T-helper 1 cell (primary cell): ENCODE results near the gene MATN1.
A peak's percentile ranks its signal among the peaks of the same experiment; 100 is the strongest.

ENCODE experiments used
- DNase-seq, 5 donors: peaks; one replicate each; pipeline ENCODE4 v3.0.0-alpha.2; 2012 to 2020

Gene MATN1

DNA sequence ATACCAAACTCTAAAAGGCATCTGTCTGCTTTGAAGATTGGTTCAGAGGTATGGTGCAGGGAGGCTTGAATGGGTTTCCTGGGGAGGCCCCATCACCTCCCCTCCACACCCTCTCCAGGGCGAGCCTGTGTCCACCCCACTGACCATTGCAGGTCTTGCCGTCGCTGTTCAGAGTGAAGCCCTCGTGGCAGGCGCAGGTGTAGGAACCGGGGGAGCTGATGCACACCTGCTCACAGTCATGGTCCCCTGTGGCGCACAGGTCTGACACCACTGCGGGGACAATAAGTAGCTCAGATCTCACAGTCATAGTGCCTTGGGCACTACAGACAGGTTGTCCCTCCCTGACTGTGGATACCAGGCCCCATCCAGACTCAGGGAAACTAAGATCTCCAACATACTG, 6.7 kb downstream of the MATN1 start:
- no peak for DNase-seq

DNA sequence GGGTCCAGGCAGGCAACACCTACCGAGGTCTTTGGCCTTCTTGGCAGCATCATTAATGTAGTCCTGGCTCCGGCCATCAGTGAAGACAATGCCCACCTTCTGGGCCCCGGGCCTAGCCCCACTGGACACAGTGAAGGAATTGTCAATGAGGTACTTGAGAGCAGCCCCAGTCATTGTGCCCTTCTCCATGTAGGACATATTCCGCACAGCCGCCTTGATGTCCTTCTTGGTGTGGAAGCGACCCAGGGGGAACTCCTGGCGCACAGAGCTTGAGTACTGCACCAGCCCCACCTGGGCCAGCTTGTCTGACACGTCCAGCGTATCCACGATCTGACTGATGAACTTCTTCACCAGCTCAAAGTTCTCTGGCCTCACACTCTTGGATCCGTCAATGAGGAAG, 7.5 kb downstream of the MATN1 start:
- DNase-seq: no peak

DNA sequence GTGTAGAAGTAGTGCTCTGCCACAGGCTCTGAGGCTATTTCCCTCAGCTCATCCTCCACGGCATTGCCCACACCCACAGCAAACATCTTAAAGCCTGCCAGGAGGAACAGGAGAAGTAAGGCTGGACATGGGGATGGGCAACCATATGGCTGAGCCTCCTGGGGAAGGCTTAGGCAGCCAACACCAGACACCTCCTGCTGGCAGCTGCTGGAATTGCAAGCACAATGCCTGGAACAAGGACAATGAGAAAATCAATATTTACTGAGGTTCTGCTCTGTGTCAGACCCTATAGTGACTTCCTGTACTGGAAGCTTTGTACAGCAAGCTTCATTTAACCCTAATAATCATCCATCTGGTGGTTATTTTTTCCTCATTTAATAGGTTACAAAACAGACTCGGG, 8.2 kb downstream of the MATN1 start:
- DNase-seq: peak in 1 of 5 donors; percentile 18

DNA sequence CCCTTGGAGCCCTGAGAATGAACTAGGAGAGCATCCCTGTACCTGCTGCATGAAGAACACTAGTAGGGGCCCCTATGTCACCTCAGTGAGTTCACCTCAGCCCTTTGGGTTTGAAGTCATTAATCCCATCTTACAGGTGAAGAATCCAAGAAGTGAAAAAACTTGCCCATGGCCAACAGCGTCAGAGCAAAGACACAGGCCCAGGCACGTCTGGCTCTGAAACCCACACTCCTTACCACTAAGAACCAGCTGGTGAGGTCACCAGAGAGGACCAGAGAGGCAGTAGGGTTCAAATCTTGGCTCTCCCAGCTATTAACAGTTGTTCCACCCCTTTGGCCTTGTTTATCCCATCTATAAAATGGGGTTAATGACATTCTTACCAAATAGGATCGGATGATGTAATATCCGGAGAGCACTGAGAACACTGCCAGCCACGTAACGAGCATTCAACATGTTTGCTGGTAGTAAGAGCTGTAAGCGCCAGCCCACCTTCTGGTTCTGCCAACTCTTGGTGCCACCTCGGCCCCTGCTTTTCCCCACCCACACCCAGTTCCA, 8.8 kb downstream of the MATN1 start:
- no peak for DNase-seq

DNA sequence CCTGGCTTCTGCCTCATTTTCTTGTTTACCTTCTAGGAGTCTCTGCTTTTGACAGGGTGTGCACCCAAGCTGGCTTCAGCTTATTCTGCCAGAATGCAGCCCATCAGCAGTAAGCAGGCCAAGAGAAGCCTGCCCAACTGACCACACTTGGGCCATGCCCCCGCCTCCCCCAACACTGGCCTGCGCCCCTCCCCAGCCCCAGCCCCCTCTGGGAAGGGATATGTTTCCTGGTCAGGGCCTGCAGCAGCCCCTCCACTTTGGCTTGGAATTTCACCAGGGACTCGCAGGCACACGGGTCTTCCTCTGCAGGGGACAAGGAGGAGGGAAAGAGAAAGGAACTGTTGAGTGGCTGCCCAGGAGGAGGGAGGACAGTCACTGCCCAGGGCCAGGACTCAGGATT, 9.4 kb downstream of the MATN1 start:
- DNase-seq: no peak

DNA sequence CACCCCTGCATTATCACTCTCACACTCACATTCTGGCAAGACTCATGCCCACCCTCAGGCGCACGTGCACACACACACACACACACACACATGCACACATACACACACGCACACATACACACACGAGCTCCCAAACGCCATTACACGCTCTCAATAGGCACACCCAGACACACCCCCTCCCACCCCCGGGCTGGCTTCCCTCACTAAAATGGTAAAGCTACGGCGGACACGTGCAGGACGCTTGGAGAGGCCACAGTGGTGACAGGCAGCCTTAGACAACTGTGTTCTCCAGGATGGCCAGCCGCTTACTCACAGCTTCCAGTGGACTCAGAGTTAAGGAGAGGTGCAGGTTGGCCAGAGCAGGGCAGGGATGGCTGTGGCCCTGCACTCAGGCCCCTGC, 10.1 kb downstream of the MATN1 start:
- DNase-seq: no peak

DNA sequence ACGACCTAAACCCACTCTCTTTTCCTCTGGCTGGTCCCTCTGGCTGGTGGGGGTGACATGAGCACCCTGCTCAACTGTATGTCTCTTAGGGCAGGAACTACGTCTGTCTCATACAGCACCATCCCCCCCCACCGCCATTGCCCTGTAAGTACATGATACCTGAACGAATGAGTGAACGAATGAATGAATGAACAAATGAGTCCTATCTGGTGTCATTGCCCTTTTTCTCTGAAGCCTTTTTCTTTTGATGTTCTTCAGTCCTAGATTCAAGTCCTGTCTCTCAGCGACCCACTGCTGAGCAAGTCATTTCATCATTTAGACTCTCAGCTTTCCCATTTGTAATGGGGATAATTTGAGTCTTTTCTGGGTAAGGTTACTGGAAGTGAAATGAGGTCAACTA, 10.8 kb downstream of the MATN1 start:
- DNase-seq: no peak

DNA sequence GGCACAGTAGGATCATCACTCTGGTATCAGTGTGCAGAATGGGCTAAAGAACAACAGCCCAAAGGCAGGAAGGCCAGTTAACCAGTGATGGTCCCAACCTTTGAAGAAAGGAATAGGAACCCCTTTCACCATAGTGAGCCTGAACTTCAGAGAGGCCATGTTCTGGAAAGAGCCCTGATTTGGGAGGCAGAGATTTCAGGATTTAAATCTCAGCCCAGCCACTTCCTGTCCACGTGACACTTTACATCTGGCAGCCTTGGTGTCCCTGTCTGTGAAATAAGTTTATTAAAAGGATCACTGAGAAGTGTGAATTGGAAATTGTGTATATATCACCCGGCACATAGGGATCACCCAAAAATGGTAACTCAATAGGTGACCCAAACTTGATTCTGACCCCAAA, 13.0 kb downstream of the MATN1 start:
- no peak for DNase-seq

DNA sequence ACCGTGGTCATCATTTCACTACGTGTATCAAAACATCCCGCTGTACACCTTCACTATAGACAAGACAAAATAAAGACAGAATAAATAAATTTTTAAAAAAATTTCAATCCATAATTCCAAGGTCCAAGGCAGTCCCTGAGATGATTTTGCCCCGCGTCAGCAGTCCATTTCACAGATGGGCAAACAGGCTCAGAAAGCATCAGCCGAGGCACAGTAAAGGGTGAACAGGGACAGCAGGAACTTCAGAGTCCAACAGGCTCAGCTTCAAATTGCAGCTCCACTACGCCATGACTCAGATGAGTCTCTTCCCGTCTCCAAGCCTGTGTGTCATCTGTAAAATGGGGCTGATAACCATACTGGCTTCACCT, 15.0 kb downstream of the MATN1 start:
- DNase-seq: no peak

DNA sequence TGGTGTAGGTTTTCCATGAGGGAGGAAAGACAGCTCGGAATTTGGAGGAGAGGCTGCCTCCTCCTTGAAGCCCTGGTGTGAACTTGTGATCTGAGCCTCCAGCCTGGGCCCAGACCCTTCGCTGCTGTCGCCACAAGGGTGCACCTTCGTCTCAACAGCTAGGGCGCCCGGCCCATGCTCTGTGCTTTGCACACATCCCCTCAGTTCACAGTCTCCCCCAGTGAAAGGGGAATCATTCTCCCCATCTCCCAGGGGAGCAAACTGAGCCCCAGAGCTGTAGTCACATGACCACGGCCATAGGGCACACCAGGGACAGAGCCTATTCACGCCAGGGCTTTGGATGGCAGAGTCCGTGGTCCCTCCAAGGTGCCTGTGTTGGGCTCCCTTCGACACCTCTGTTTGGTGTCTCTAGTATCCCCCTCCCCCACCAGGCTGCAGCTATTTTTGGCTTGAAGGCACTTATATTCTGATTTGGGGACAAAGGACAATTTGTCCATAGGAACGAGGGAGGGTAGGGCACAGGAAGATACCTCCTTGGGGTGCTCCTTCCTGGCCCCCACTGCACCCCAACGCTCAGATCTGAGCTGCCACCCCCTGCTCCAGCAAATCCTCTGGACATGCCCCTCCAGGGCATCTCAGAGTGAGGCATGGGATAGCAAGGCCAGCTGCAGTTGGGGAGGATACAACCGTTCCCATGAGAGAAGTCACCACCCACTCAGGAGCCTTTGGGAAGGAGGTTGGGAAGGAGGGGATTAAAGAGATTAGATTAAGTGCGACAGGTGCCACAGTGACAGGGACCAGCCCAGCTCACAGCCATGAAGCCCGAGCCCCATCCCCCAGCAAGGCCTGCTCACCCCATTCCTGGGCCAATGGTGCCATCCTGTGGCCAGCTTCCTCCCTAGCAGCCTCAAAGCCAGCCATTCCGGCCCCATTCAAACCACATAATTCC, 15.7 kb downstream of the MATN1 start:
- DNase-seq: peak in 3 of 5 donors; percentile 24 to 53 (median 45)

DNA sequence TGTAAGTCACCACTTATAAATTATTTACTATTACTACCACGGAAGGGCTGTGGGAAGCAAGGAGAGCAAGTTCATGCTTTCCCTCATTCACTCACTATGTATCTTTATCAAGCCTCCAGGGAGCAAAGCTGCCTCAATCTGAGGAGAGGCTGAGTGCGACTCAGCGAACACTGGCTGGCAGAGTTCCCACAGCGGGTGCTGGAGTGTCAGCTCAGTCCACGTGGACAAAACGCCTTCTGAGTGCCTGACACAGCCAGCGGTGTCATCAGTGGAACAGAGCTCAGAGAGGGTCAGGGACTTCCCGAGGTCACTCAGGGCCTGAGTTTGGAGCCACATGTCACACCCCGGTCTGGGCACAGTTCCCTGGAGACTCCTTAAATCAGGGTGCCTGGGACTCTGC, 16.9 kb downstream of the MATN1 start:
- DNase-seq: no peak

DNA sequence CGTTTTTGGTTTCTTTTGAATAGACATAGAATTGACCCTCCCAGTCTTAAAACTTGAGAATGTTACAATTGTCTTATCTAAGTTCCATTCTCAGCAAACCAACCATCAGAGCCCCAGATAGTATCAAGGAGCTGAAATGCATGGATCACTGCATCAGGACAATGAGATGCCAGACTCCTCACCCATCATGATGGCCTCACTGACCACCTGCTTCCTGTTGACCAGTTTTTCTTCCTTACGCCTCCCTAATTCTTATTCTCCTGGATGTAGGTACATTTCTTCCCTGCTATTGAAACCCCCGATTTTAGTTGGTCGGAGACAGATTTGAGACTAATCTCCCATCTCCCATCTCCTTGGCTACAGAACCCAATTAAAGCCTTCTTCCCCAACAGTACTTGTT, 17.7 kb downstream of the MATN1 start:
- no peak for DNase-seq

DNA sequence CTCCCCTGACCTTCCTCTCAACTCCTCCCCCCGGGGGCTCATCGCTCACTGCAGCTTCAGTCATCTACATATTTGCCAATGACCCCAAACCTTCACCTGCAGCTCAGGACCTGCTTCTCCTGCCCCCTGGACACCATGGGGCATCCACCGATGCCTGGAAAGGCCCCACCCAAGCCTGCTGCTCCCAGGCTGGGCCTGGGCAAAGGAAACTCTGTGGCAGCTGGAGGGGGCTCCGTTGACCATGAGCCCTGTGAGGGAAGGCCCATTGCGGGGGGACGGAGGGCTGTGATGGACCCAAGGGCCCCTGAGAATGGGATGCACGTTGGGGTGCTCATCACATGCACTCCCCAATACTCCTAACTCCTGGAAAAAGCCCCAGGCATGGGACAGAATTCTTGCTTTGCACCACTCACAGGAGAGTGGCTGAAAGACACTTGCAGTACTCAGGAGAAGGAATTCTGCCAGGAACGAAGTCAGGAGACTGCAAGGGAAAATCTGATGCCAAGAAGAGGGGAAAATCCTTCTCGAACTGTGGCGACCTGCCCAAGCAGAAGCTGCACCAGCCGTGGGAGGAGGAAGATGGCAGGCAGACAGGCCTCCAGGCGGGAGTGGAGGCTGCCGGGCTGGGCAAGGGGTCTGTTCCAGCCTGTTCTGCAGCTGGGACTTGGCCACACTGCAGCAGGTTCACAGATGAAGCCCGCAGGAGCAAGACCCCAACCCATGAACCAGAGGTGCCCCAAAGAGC, 18.4 kb downstream of the MATN1 start:
- no peak for DNase-seq

DNA sequence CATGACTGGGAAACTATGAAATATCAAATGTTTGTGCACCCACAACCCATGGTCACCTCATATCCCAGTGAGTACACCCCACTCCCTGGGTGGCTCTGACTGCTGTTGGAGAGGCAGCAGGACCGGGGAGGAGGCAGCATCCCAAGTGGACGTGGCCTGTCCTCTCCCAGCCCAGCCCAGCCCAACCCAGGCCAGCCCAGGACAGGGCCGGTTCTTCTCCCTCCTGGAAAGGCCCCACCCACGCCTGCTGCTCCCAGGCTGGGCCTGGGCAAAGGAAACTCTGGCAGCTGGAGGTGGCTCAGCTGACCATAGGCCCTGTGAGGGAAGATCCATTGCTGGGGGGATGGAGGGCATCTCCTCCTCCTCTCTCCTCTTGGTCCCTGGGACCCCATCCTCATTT, 19.1 kb downstream of the MATN1 start:
- DNase-seq: no peak

DNA sequence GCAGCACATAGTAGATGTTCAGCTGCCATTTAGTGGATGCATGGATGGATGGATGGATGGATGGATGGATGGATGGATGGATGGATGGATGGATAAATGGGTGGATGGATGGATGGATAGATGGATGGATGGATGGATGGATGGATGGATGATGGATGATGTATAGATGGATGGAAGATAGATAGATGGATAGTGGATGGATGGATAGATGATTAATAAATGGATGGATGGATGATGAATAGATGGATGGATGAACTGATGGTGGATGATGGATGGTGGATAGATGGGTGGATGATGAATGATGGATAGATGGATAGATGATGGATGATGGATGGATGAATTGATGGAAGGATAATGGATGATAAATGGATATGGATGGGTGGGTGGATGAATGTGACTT, 20.6 kb downstream of the MATN1 start:
- DNase-seq: no peak

DNA sequence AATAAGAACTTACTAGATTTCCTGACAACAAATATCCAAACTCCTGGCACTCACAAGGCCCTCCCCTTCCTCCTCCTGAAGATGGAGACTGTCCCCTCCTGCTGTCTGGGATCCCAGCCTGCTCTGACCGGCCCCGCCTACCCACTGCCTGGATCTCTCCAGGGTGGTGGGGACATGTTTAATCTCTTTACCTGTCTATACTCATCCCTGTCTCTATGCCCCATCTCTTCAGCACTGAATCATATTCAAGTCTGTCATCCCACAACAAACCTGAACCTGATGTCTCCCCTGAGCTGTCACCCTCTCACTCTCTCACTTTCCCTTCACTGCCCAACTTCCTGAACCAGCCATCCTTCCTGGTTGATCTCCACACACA, 22.1 kb downstream of the MATN1 start:
- DNase-seq: no peak

DNA sequence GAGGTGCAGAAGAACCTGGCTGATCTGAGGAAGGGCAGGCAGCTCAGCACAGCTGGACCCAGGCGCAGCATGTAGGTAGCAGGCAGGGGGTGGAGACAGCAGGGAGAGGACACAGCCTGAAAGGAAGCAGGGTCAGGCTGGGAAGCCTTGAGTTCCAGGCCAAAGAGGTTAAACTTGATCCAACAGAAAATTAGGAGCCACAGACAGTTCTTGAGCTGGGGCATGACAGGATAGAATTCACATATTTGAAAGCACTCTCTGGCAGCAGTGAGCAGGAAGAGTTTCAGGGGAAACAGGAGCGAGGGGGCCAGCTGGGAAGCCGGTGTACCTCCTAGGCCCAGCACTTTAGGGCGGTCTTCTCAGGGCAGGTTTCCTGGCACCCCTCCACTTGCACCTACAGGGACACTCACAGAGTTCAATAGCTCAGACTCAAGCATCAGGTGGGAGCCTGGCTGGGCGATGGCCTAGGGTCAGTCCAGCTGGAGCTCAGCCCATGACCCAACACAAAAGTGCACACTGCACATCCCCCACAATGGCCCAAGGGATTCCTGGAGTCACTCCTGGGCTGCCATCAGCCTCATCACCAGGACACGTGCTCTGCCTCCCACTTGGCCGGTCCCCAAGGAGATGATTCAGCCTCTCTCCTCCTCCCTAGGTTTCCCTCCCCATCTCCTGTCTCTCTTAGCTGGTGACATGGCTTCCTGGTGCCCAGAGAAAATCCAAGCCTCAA, 22.7 kb downstream of the MATN1 start:
- DNase-seq: no peak

DNA sequence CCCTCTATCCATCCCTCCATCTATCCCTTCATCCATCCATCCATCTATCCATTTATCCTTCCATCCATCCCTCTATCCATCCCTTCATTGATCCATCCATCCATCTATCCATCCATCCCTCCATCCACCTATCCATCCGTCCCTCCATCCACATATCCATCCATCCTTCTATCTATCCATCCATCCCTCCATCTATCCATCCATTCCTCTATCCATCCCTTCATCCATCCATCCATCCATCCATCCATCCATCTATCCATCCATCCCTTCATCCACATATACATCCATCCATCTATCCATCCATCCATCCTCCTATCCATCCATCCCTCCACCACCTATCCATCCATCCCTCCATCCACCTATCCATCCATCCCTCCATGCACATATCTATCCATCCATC, 23.6 kb downstream of the MATN1 start:
- DNase-seq: no peak

DNA sequence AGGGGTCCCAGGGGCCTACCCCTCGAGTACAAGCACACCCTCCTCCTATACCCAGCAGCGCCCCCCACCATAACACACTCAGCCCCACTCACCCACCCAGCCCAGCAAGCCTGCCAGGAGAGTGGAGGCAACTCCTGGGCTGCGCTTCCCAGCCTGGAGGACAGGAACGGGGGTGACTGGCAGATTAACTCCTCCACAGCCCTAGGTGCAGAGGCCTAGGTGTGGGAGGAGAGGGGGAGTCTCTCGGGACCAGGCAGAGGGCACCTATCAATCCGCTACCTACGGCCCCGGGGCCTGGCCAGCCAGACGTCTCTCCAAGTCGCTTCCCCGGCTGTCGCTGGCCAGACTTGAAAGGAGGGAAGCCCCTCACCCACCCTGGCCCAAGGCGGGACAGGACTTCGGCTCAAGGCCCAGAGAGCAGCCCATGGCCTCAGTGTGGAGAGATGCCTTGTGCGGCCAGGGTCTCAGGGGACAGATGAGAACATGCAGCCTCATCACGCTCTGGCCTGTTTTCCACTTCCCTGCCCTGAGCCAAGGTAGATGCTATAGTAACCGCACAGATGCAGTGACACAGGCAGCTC, 24.9 kb downstream of the MATN1 start:
- DNase-seq: no peak

DNA sequence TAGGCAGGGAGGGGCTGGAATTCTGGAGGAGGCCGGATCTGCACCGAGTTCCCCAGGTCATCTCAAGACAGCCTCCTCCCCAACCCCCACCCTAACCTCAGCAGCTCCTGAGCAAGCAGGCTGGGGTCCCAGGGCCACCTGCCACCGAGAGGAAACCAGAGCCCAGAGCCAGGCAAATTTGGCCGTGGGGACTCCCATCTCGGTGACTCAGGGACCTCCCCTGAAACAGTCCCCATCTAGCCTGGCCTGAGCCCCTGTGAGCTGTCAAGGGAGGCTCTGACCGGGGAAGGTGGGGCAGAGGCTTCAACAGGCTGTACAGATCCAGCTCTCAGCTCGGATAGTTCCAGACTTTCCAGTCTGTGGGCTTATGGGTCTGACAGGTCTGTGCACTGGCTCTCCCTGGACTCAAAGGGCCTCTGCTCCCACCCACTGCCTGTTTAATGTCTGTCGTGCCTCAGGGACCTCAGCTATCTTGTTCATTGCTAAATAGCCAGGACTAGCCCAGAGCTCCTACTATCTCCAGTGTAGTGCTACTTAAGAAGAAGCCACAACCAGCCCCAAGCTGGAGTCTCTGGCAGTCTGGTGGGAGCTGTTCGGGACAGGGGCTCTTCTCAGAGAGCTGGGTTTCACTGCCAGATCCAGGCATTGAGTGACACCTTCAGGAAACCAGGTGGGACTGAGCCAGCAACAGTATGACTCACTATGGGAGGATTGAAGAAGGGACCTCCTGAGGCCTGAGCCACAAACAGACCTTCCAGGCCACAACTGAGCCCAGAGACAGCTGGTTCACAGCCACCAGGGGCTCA, 25.6 kb downstream of the MATN1 start:
- peak in 1 of 5 donors; percentile 10 for DNase-seq

DNA sequence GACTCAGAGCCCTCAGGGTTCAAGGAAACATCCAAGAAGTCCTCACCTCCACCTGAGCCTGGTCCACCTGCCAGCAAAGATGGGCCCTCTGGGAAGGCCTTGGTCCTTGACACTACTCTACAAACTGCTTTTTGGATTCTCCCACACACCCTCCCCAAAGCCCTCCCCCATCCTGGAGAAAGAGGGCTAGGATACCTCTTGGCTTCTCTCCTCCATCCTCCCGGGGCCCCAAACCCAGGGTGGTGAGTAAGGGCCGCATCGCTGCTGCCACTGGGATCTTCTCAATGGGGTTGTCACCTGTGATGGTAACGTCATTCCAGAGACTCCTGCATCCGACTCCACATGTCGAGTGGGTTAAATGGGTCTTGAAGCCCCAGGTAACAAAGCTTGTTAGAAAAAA, 26.6 kb downstream of the MATN1 start:
- DNase-seq: no peak

DNA sequence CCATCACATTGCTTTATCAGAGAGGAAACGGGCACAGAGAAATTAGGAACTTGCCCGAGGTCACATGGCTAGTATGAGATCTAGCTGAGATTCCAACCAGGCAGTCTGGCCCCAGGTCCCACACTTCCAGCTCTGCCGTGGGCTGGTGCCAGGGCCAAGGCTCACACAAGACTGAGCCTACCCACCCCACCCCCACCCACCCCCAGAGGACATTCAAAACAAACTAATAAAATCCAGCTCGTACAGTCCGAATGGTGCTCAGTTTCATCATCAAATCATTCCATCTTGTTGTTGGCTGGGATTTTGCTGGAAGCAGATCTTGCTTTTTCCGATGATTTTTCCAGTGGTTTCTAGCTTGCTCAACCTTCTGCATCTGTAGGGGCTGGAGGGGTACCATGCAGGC, 27.9 kb downstream of the MATN1 start:
- DNase-seq: no peak
